ENCODE measurements around the gene RGS9BP.
"Not testable (repeated sequence)": the region's sequence is repeated elsewhere in the genome, so short reads cannot be mapped to it uniquely, and the experiment has no call there.

Gene RGS9BP

GRCh38 chr19:32675720-32676185 lies at the start of gene RGS9BP:
Gene RGS9BP (plus strand): TSS chr19:32675848. CDS start chr19:32676264, 416 bp downstream.
- peak; percentile 5 for DNase-seq

GRCh38 chr19:32626969-32627368 lies 48.7 kb upstream of the RGS9BP start:
- no peak for DNase-seq

- no peak for DNase-seq
These were observed 47.9 kb upstream of the RGS9BP start for GRCh38 chr19:32627714-32628270.

- DNase-seq, result no peak
These were observed 45.3 kb upstream of the RGS9BP start for GRCh38 chr19:32630338-32630737.

GRCh38 chr19:32631381-32631780 lies 44.3 kb upstream of the RGS9BP start:
- DNase-seq, result no peak

GRCh38 chr19:32637480-32637879 lies 38.2 kb upstream of the RGS9BP start:
- no peak for DNase-seq

- DNase-seq, result no peak
These were observed 37.0 kb upstream of the RGS9BP start for GRCh38 chr19:32638625-32639024.

- DNase-seq, result no peak
These were observed 32.9 kb upstream of the RGS9BP start for GRCh38 chr19:32642771-32643170.

GRCh38 chr19:32646556-32646955 lies 29.1 kb upstream of the RGS9BP start:
- no peak for DNase-seq

- no peak for DNase-seq
These were observed 28.3 kb upstream of the RGS9BP start for GRCh38 chr19:32647361-32647760.

GRCh38 chr19:32649751-32650150 lies 25.9 kb upstream of the RGS9BP start:
- no peak for DNase-seq

- DNase-seq, result no peak
These were observed 25.0 kb upstream of the RGS9BP start for GRCh38 chr19:32650671-32651070.

GRCh38 chr19:32651729-32652140 lies 23.9 kb upstream of the RGS9BP start:
- no peak for DNase-seq

- not testable (repeated sequence) for DNase-seq
These were observed 23.3 kb upstream of the RGS9BP start for GRCh38 chr19:32652331-32652730.

GRCh38 chr19:32652894-32653598 lies 22.6 kb upstream of the RGS9BP start:
- DNase-seq, result peak; percentile 3

GRCh38 chr19:32653599-32653915 lies 22.1 kb upstream of the RGS9BP start:
- DNase-seq, result no peak

GRCh38 chr19:32656379-32656778 lies 19.3 kb upstream of the RGS9BP start:
- not testable (repeated sequence) for DNase-seq

GRCh38 chr19:32658075-32658474 lies 17.6 kb upstream of the RGS9BP start:
- no peak for DNase-seq

- DNase-seq, result no peak
These were observed 17.1 kb upstream of the RGS9BP start for GRCh38 chr19:32658527-32658926.

- no peak for DNase-seq
These were observed 14.3 kb upstream of the RGS9BP start for GRCh38 chr19:32661318-32661717.

GRCh38 chr19:32662186-32662585 lies 13.5 kb upstream of the RGS9BP start:
- no peak for DNase-seq

- no peak for DNase-seq
These were observed 9.6 kb upstream of the RGS9BP start for GRCh38 chr19:32666084-32666483.

- no peak for DNase-seq
These were observed 6.3 kb upstream of the RGS9BP start for GRCh38 chr19:32669310-32669709.

- no peak for DNase-seq
These were observed 3.6 kb upstream of the RGS9BP start for GRCh38 chr19:32671883-32672593.
